SJCRH30 (cell line): ENCODE measurements around the gene LDB2. TPM values are rescaled to one million over a fixed set of nuclear protein-coding genes. Genes with fewer than 3 reads are reported as not detected.
"Not testable (repeated sequence)": the region's sequence is repeated elsewhere in the genome, so short reads cannot be mapped to it uniquely, and the experiment has no call there.

Source experiments
- DNase-seq, 2 experiments: peaks; one replicate each; pipeline ENCODE4 v3.0.0-alpha.2; 2015 to 2020
- H3K27ac ChIP-seq: fragments of 250-450 bp; sonication (Bioruptor Pico); 2 replicates; pipeline ENCODE4 v1.5.1; 2020; ENCODE audit warnings: mild to moderate bottlenecking, moderate library complexity
- H3K27me3 ChIP-seq: fragments of 250-450 bp; sonication (Bioruptor Pico); 2 replicates; pipeline ENCODE4 v1.5.1; 2020; ENCODE audit warnings: mild to moderate bottlenecking, moderate library complexity
- H3K36me3 ChIP-seq: fragments of 250-450 bp; sonication (Bioruptor Pico); 2 replicates; pipeline ENCODE4 v1.5.1; 2020; ENCODE audit warnings: mild to moderate bottlenecking, moderate library complexity
- H3K4me1 ChIP-seq: fragments of 250-450 bp; sonication (Bioruptor Pico); 2 replicates; pipeline ENCODE4 v1.5.1; 2020; ENCODE audit warnings: mild to moderate bottlenecking, moderate library complexity
- H3K4me3 ChIP-seq: fragments of 250-450 bp; sonication (Bioruptor Pico); 2 replicates; pipeline ENCODE4 v1.5.1; 2020; ENCODE audit warnings: mild to moderate bottlenecking, moderate library complexity
- H3K9me3 ChIP-seq: fragments of 250-450 bp; sonication (Bioruptor Pico); replicated peaks from 2 replicates; pipeline ENCODE4 v1.5.1; 2020; ENCODE audit warnings: mild to moderate bottlenecking, moderate library complexity
- total RNA-seq: library from RNA; depleted of rRNA; stranded (reverse); fragments of >200 nt; shearing (Covaris generic); gene quantifications from 2 replicates; pipeline ENCODE4 v1.2.3, GENCODE V29; 2014; rRNA removed

LDB2 gene
- total RNA-seq = 0.18 and 0.51 TPM in 2 replicates

- Histone ChIP-seq H3K4me1 (no peaks in the 10 kb centered on the region), H3K27me3 (peaks cover 11% of the 10 kb centered on the region; the same call in 1 of the 2 replicates), H3K36me3 (no peaks in the 10 kb centered on the region), H3K4me3 (no peak within 1 kb of the TSS), H3K9me3 (no peaks in the 10 kb centered on the region), H3K27ac (no peak within 1 kb of the TSS)
- no peak for DNase-seq
Measured at GRCh38 chr4:16897991-16898827, at the start of gene LDB2. LDB2 (minus strand) TSS chr4:16898645.

DNA sequence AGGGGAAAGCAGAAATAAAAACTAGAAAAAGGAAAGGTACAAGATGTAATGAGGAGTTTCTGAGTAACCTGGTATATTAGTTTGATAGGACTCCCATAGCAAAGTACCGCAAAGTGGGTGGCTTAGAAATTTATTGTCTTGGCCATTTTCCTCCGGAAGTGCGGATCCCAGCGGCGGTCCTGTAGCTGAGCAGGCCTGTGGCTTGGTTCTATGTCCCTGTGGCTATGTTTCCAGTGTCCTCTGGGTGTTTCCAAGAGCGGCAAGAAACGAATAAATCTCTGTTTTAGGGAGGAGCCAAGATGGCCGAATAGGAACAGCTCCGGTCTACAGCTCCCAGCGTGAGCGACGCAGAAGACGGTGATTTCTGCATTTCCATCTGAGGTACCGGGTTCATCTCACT lies 44.0 kb upstream of the LDB2 start:
- Histone ChIP-seq H3K4me3 (no peak overlapping the region), H3K27ac (no peak overlapping the region)

DNA sequence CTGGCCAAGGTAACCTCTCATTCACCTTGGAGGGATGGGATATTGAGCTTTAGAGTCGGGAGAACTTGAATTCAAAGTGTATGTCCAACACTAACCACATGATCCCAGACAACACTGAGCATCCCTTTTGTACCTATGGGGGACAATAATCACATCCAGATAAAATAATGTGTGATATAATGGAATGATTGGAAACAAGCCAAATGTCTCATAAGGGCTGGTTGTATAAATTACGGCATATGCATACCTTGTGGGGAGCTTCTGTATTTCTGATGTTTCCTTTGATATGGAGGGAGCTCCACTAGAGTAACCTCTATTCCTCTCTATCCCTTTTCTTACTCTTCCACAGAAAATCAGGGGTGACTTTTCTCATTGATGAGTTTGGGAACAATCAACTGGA lies 40.7 kb upstream of the LDB2 start:
- H3K4me1 ChIP-seq = no peaks in the 10 kb centered on the region
- H3K9me3 ChIP-seq = no peaks in the 10 kb centered on the region
- H3K27me3 ChIP-seq = no peaks in the 10 kb centered on the region
- H3K36me3 ChIP-seq = no peaks in the 10 kb centered on the region
- no peak for DNase-seq
- H3K27ac ChIP-seq = no peak overlapping the region
- H3K4me3 ChIP-seq = no peak overlapping the region

More for the DNA sequence above, 44.0 kb upstream of the LDB2 start:
- H3K27me3 ChIP-seq = no peaks in the 10 kb centered on the region
- no peaks in the 10 kb centered on the region for H3K36me3 ChIP-seq
- DNase-seq = no peak
- no peaks in the 10 kb centered on the region for H3K9me3 ChIP-seq
- H3K4me1 ChIP-seq = no peaks in the 10 kb centered on the region

- Histone ChIP-seq H3K9me3 (no peaks in the 10 kb centered on the region), H3K27me3 (no peaks in the 10 kb centered on the region), H3K4me1 (no peaks in the 10 kb centered on the region), H3K4me3 (no peak overlapping the region), H3K36me3 (no peaks in the 10 kb centered on the region), H3K27ac (no peak overlapping the region)
- no peak for DNase-seq
Measured at GRCh38 chr4:16938512-16939040, 40.1 kb upstream of the LDB2 start.

DNA sequence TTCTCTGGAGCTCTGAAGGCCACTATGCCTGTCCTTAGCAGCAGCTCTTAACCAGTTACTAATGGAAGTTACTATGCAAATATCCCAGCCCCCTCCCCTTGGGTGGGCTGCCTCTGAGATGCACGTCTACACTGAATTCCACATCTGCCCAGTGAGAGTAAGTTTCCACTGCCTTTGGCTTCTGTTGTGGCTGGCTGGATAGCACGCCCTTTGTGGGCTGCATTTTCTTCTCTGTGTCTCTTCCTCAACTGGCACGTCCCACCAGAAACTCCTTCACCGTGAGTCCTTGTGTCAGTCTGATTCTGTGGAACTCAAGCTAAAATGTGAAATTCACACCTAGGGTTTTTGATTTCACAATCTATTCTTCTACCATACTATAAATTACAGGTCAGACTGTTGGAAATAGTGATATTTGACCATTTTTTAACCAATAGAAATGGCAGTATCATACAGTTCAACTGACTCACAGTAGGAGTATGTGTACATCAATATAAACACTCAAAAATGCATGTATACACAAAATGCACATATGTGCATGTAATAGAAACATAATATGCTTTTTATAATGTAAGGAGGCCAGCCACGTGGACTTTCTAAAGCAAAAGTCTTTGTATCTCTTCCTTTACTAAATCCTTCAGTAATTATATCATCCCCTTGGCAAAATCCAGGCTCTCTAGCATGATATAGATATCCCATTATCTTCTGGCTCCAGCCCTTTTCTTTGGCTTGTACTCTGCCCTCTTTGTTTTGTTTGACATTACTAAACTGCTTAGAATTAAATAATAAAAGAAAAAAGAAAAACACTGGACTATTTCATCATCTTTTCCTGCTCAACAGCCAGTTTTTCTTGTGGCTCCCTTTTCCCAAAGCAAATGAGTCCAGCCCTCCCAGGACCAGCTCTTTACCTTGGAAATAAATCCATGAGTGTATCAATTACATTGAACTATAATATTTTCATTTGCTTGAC lies 33.2 kb upstream of the LDB2 start:
- no peak overlapping the region for H3K27ac ChIP-seq

GRCh38 chr4:16926214-16926613 lies 27.8 kb upstream of the LDB2 start:
- DNase-seq = no peak
- H3K27ac ChIP-seq = no peak overlapping the region

More for the DNA sequence above, 33.2 kb upstream of the LDB2 start:
- H3K27me3 ChIP-seq = no peaks in the 10 kb centered on the region; the same call in 1 of the 2 replicates
- no peaks in the 10 kb centered on the region for H3K9me3 ChIP-seq
- no peak for DNase-seq
- no peaks in the 10 kb centered on the region for H3K4me1 ChIP-seq
- H3K4me3 ChIP-seq = no peak overlapping the region
- H3K36me3 ChIP-seq = no peaks in the 10 kb centered on the region

GRCh38 chr4:16918716-16919115 lies 20.3 kb upstream of the LDB2 start:
- H3K4me1 ChIP-seq, H3K27me3 ChIP-seq, DNase-seq, H3K9me3 ChIP-seq, H3K36me3 ChIP-seq, H3K4me3 ChIP-seq, H3K27ac ChIP-seq: not testable (repeated sequence)

More at GRCh38 chr4:16926214-16926613, 27.8 kb upstream of the LDB2 start:
- no peaks in the 10 kb centered on the region; the same call in 1 of the 2 replicates for H3K27me3 ChIP-seq
- H3K4me1 ChIP-seq = no peaks in the 10 kb centered on the region
- H3K9me3 ChIP-seq = no peaks in the 10 kb centered on the region
- no peak overlapping the region for H3K4me3 ChIP-seq
- H3K36me3 ChIP-seq = no peaks in the 10 kb centered on the region

DNA sequence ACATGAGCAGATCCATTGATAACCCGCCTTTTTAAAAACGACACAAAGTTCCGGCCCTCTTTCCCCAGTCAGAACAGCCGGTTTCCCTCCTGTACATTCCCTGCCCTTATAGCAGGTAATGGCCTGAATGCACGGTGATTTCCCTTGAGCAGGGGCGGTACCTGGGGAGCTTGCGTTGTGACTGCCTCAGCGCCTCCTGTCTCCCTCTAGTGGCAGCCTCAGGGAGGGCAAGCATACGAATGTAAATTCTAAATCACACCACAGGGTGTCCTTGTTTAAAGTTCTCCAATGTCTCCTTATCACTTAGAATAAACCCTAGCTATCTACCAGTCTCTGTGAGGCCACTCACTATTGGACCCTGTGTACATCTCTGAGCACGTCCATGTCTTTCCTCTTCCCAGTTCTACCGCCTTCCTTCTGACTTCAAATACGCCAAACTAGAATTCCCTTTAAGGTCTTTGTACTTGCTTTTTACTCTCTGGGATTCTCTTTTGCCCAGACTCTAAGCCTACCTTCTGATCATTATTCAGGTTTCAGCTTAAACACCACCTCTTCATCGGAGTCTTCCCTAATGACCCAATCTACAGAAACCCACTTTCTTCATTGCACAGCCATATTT lies 18.4 kb upstream of the LDB2 start:
- Histone ChIP-seq H3K27ac (no peak overlapping the region), H3K36me3 (no peaks in the 10 kb centered on the region), H3K9me3 (no peaks in the 10 kb centered on the region), H3K27me3 (no peaks in the 10 kb centered on the region), H3K4me3 (no peak overlapping the region), H3K4me1 (no peaks in the 10 kb centered on the region)
- DNase-seq = peak; percentile 56 to 77

DNA sequence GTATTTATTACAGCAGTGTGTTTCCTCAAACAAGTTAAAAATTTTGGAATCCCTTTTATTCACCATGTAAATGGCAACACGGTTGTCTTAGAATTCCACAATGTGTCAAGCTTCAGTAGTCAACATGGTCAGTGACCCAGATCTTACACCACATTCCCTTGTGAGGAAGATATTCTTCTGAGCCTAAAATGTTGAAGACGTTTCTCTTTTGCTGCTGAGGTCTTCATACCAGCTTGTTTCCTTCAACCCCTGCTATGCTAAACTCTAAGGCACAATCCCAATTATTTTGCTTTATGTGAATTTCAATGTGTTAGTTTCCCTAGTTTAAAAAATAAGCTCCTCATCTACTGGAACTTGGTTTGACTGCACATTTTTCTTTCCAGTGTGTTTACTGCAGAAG lies 17.6 kb upstream of the LDB2 start:
- no peaks in the 10 kb centered on the region for H3K27me3 ChIP-seq
- DNase-seq = no peak
- H3K27ac ChIP-seq = no peak overlapping the region
- H3K36me3 ChIP-seq = no peaks in the 10 kb centered on the region
- H3K9me3 ChIP-seq = no peaks in the 10 kb centered on the region
- H3K4me3 ChIP-seq = no peak overlapping the region
- no peaks in the 10 kb centered on the region for H3K4me1 ChIP-seq

DNA sequence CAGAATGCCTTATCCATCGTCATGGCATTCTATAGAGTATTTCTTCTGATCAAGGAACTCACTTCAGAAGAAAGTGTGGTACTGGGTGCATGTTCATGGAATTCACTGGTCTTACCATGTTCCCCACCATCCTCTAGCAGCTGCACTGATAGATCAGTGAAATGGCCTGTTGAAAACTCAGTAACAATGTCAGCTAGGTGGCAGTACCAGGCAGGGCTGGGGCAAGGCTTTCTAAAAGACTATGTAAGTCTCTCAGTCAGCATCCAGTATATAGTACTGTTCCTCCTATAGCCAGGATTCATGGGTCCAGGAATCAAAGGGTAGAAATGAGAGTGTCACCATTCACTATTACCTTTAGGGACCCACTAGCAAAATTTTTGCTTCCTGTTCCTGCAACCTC lies 15.8 kb upstream of the LDB2 start:
- Histone ChIP-seq H3K27ac (no peak overlapping the region), H3K27me3 (peaks cover 5% of the 10 kb centered on the region; the same call in 1 of the 2 replicates), H3K36me3 (no peaks in the 10 kb centered on the region), H3K4me1 (no peaks in the 10 kb centered on the region), H3K4me3 (no peak overlapping the region), H3K9me3 (no peaks in the 10 kb centered on the region)
- DNase-seq = no peak

DNA sequence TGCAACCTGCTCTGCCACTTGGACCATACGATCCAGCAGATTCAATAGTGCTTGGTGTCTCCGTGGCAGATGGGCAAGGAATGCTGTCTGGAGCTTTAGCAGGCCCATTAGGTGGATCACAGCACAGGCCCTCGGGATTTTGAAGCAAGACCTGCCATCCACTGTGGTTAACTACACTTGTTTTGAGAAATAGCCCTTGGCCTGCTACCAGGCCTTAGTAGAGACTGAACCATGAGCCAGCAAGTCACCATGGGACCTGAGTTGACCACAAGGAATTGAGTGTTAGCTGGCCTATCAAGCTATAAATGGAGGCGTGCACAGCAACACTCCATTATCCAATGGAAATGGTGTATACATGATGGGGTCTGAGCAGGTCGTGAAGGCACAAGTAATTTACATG lies 14.5 kb upstream of the LDB2 start:
- Histone ChIP-seq H3K4me1 (no peaks in the 10 kb centered on the region), H3K4me3 (no peak overlapping the region), H3K36me3 (no peaks in the 10 kb centered on the region), H3K9me3 (no peaks in the 10 kb centered on the region), H3K27me3 (peaks cover 5% of the 10 kb centered on the region; the same call in 1 of the 2 replicates), H3K27ac (no peak overlapping the region)
- DNase-seq = no peak

- Histone ChIP-seq H3K27ac (no peak overlapping the region), H3K27me3 (peaks cover 5% of the 10 kb centered on the region; the same call in 1 of the 2 replicates), H3K4me3 (no peak overlapping the region), H3K4me1 (no peaks in the 10 kb centered on the region), H3K36me3 (no peaks in the 10 kb centered on the region), H3K9me3 (no peaks in the 10 kb centered on the region)
- DNase-seq = no peak
Measured at GRCh38 chr4:16909281-16909680, 10.8 kb upstream of the LDB2 start.

- no peaks in the 10 kb centered on the region for H3K36me3 ChIP-seq
- no peak overlapping the region for H3K27ac ChIP-seq
- H3K4me3 ChIP-seq = no peak overlapping the region
- no peak for DNase-seq
- no peaks in the 10 kb centered on the region for H3K4me1 ChIP-seq
- no peaks in the 10 kb centered on the region for H3K9me3 ChIP-seq
- H3K27me3 ChIP-seq = peaks cover 5% of the 10 kb centered on the region; the same call in 1 of the 2 replicates
Measured at GRCh38 chr4:16908377-16909021, 10.1 kb upstream of the LDB2 start.

GRCh38 chr4:16900325-16900724 lies 1.9 kb upstream of the LDB2 start:
- no peaks in the 10 kb centered on the region for H3K36me3 ChIP-seq
- no peaks in the 10 kb centered on the region for H3K9me3 ChIP-seq
- H3K4me1 ChIP-seq = no peaks in the 10 kb centered on the region
- DNase-seq = no peak
- peaks cover 10% of the 10 kb centered on the region; the same call in 1 of the 2 replicates for H3K27me3 ChIP-seq
- H3K27ac ChIP-seq = no peak overlapping the region
- H3K4me3 ChIP-seq = no peak overlapping the region
